ENCODE results near the gene MARK3.

GRCh38 chr14:103519043-103519836 lies 134.0 kb downstream of the MARK3 start:
- TF ChIP-seq CTCF (IDR thresholded peaks at IDR 0.05) (no peak), ZFX (IDR thresholded peaks at IDR 0.05; ENCODE audit: borderline replicate concordance) (no peak)

Measured in 22Rv1 (cell line).